Subcutaneous adipose tissue (tissue), 4 donors: ENCODE results near the gene MFNG. TPM values are rescaled to one million over a fixed set of nuclear protein-coding genes. Genes with fewer than 3 reads are reported as not detected.

ENCODE experiments used
- CTCF ChIP-seq: fragments of 450-650 bp; IDR thresholded peaks from one replicate; pipeline ENCODE4 v1.5.1; 2016; ENCODE audit warnings: low read depth, mild to moderate bottlenecking, control low read depth, antibody characterized with exemption, moderate library complexity
- total RNA-seq, 4 donors: library from RNA; depleted of rRNA; stranded (reverse); fragments of >200 nt; gene quantifications; one replicate each; pipeline ENCODE4 v1.1.0, GENCODE V29; 2016

MFNG gene
- total RNA-seq, 4 donors from 2014 or later, result 9.0 to 24.3 (median 17.3) TPM

- no peak for TF ChIP-seq CTCF
Observed at GRCh38 chr22:37517826-37518450, 31.8 kb upstream of the MFNG start.

- no peak for TF ChIP-seq CTCF
Observed at GRCh38 chr22:37516456-37516855, 30.3 kb upstream of the MFNG start.

- TF ChIP-seq CTCF, result no peak
Observed at GRCh38 chr22:37515901-37516300, 29.7 kb upstream of the MFNG start.

- no peak for TF ChIP-seq CTCF
Observed at GRCh38 chr22:37514526-37515051, 28.4 kb upstream of the MFNG start.

GRCh38 chr22:37511395-37512104 is 25.4 kb upstream of the MFNG start:
- TF ChIP-seq CTCF, result no peak

GRCh38 chr22:37510091-37510490 is 23.9 kb upstream of the MFNG start:
- TF ChIP-seq CTCF, result no peak

GRCh38 chr22:37509059-37509860 is 23.1 kb upstream of the MFNG start:
- TF ChIP-seq CTCF, result no peak
